HCT116 (cell line): ENCODE results near the gene DHCR7. TPM values are rescaled to one million over a fixed set of nuclear protein-coding genes. Genes with fewer than 3 reads are reported as not detected.

Source experiments
- ATAC-seq: fragments of 200-7000 bp; cut with Tn5 transposase; 2 replicates; pipeline ENCODE4 v1.9.1; 2020; ENCODE audit warnings: mild to moderate bottlenecking, moderate library complexity
- BruUV-seq: library from RNA; stranded (reverse); fragments of 400-500 nt; replicated peaks from 2 replicates; lab custom pipeline; 2021; lab: Mats Ljungman, UMichigan
- CTCF ChIA-PET: fragments of 300-600 bp; sonication (Branson Sonifier 250); formaldehyde crosslinking; loops from one replicate; lab custom pipeline; 2021; ENCODE audit warnings: antibody characterized with exemption; lab: Charles Lee
- POLR2A ChIA-PET: fragments of 300-600, 350-600 bp; sonication (Branson Sonifier 250); formaldehyde crosslinking; loops from one replicate; lab custom pipeline; 2021; ENCODE audit warnings: antibody characterized with exemption; lab: Charles Lee
- RAD21 ChIA-PET, 2 experiments: fragments of 300-600 bp; sonication (Branson Sonifier 250); formaldehyde crosslinking; loops; one replicate each; lab custom pipeline; 2023; ENCODE audit warnings: low total read pairs in 2 of 2; ENCODE audit not compliant: uncharacterized antibody in 2 of 2, unreplicated experiment in 2 of 2, low non-redundant PET in 1 of 2; lab: Charles Lee
- DNase-seq: peaks from one replicate; pipeline ENCODE4 v3.0.0-alpha.2; 2010; ENCODE audit warnings: low read depth, low spot score
- H2AFZ ChIP-seq: fragments of 200-600 bp; shearing (Covaris generic), sonication (generic); 2 replicates; pipeline ENCODE4 v1.6.1; 2017; ENCODE audit warnings: low read depth, mixed run types, mixed read lengths, antibody characterized with exemption, low read length; ENCODE audit not compliant: poor library complexity, severe bottlenecking
- H3K27ac ChIP-seq: 2 replicates; pipeline ENCODE4 v1.5.1; 2012; ENCODE audit warnings: low read depth, low read length
- H3K27me3 ChIP-seq: fragments of 200-600 bp; sonication (generic); 2 replicates; pipeline ENCODE4 v1.6.1; 2016; ENCODE audit warnings: mixed run types, low read length, mixed read lengths; ENCODE audit not compliant: insufficient read depth
- H3K36me3 ChIP-seq, 2 experiments: fragments of 200-500 bp in 1 of 2; fragments of 200-600 bp in 1 of 2; sonication (Bioruptor generic) in 1 of 2; sonication (generic) in 1 of 2; 2 replicates each; pipeline versions ENCODE4 v1.5.1 to v1.6.1; 2014 to 2016; ENCODE audit warnings: low read length in 2 of 2, inconsistent platforms in 1 of 2, mixed read lengths in 1 of 2, mixed run types in 1 of 2; ENCODE audit not compliant: insufficient read depth in 2 of 2, control insufficient read depth in 1 of 2
- H3K4me1 ChIP-seq, 2 experiments: fragments of 200-600 bp in 1 of 2; sonication (generic) in 1 of 2; 2 replicates each; pipeline versions ENCODE4 v1.5.1 to v1.6.1; 2012 to 2017; ENCODE audit warnings: low read length in 2 of 2, inconsistent platforms in 1 of 2, mild to moderate bottlenecking in 1 of 2, mixed read lengths in 1 of 2, mixed run types in 1 of 2, moderate library complexity in 1 of 2; ENCODE audit not compliant: insufficient read depth in 2 of 2, control insufficient read depth in 1 of 2
- H3K4me2 ChIP-seq: fragments of 200-600 bp; sonication (generic); 2 replicates; pipeline ENCODE4 v1.6.1; 2017; ENCODE audit warnings: mixed run types, low read length, mixed read lengths
- H3K4me3 ChIP-seq, 2 experiments: fragments of 200-600 bp in 1 of 2; sonication (generic) in 1 of 2; replicated peaks in 1 of 2; 2 replicates each; pipeline ENCODE4 v1.5.1; 2011 to 2016; ENCODE audit warnings: low read length in 2 of 2, control low read depth in 1 of 2, low read depth in 1 of 2, mild to moderate bottlenecking in 1 of 2, mixed read lengths in 1 of 2, mixed run types in 1 of 2
- H3K79me2 ChIP-seq: fragments of 200-600 bp; sonication (generic); 2 replicates; pipeline ENCODE4 v1.6.1; 2017; ENCODE audit warnings: mild to moderate bottlenecking, mixed run types, low read length, moderate library complexity, mixed read lengths; ENCODE audit not compliant: insufficient read depth
- H3K9ac ChIP-seq: fragments of 200-600 bp; sonication (generic); 2 replicates; pipeline ENCODE4 v1.6.1; 2016; ENCODE audit warnings: low read length, mixed read lengths
- H3K9me2 ChIP-seq: fragments of 200-600 bp; sonication (generic), shearing (Covaris generic); 2 replicates; pipeline ENCODE4 v1.6.1; 2017; ENCODE audit warnings: mixed run types, mild to moderate bottlenecking, moderate library complexity; ENCODE audit not compliant: insufficient read depth
- H3K9me3 ChIP-seq, 2 experiments: fragments of 200-500 bp in 1 of 2; fragments of 200-600 bp in 1 of 2; sonication (Bioruptor generic) in 1 of 2; sonication (generic) in 1 of 2; 2 replicates each; pipeline ENCODE4 v1.6.1; 2014 to 2017; ENCODE audit warnings: low read length in 2 of 2, mixed read lengths in 2 of 2, inconsistent platforms in 1 of 2, low read depth in 1 of 2, mild to moderate bottlenecking in 1 of 2, mixed run types in 1 of 2, moderate library complexity in 1 of 2; ENCODE audit not compliant: control insufficient read depth in 1 of 2, insufficient read depth in 1 of 2
- H4K20me1 ChIP-seq: fragments of 200-600 bp; sonication (generic), shearing (Covaris generic); 2 replicates; pipeline ENCODE4 v1.6.1; 2017; ENCODE audit warnings: mixed run types, mild to moderate bottlenecking, moderate library complexity; ENCODE audit not compliant: insufficient read depth
- CEBPB ChIP-seq: IDR thresholded peaks from 2 replicates; pipeline ENCODE4 v1.6.1; 2012; ENCODE audit warnings: low read depth
- EGR1 ChIP-seq: IDR thresholded peaks from 2 replicates; pipeline ENCODE4 v1.6.1; 2012; ENCODE audit warnings: low read depth
- ELF1 ChIP-seq: IDR thresholded peaks from 2 replicates; pipeline ENCODE4 v1.6.1; 2012; ENCODE audit warnings: low read depth, borderline replicate concordance
- FOSL1 ChIP-seq: IDR thresholded peaks from 2 replicates; pipeline ENCODE4 v1.6.1; 2012; ENCODE audit warnings: low read depth
- JUND ChIP-seq: IDR thresholded peaks from 2 replicates; pipeline ENCODE4 v1.6.1; 2012
- SIN3A ChIP-seq: IDR thresholded peaks from 2 replicates; pipeline ENCODE4 v1.6.1; 2012; ENCODE audit warnings: low read depth
- TCF7L2 ChIP-seq: IDR thresholded peaks from 2 replicates; pipeline ENCODE4 v1.7.0; 2011; ENCODE audit warnings: borderline replicate concordance, inconsistent platforms; ENCODE audit not compliant: insufficient read depth, insufficient read length; ENCODE audit errors: extremely low read depth
- intact Hi-C: fragments of 100-400 bp; cut with micrococcal nuclease; formaldehyde crosslinking; loops from 2 replicates; pipeline ENCODE4 v1.10.0; 2022
- total RNA-seq: library from RNA; stranded (reverse); gene quantifications from one replicate; pipeline ENCODE4 v1.2.1, GENCODE V29; 2021; ENCODE audit not compliant: unreplicated experiment
- TF ChIP-seq, protein P1 (sequence below): IDR thresholded peaks from 2 replicates; pipeline ENCODE4 v1.6.1; 2011; ENCODE audit warnings: mild to moderate bottlenecking, low read length, moderate library complexity; ENCODE audit not compliant: insufficient replicate concordance; ENCODE audit errors: extremely low read depth
- TF ChIP-seq, protein P2 (sequence below): IDR thresholded peaks from 2 replicates; pipeline ENCODE4 v1.6.1; 2012

Gene DHCR7
- total RNA-seq, 1 experiment from 2014 or later = 115 TPM

DNA sequence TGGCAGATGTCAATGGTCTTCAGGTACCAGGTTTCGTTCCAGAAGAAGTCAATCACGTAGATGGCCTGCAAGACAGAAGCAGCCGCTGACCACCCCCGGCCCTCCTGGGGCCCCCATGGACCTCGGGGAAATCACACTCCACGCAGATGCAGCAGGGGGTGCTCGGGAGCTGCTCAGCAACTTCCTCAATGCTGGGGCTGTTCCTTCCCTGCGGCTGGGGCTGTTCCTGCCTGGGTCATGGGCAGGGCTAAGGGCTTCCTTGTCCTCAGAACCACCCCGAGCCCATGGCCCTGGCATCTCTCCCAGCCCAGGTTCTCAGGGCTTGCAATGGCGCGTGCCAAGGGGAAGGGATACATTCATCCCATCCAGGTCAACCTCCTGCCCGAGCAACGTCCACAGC, 10.3 kb downstream of the DHCR7 start:
- no peak for ATAC-seq
- intact Hi-C loops = no loop called here
- no peak overlapping the region for H3K4me2 ChIP-seq
- H4K20me1 ChIP-seq = no peaks in the 10 kb centered on the region
- ChIA-PET POLR2A (interaction anchor here (1.8 kb wide), 1 partner anchor 10 kb away, joined by 5 read pairs; the partner anchor contains the start of gene DHCR7), CTCF (no interaction called here), RAD21 (no interaction called here)
- H3K4me1 ChIP-seq = no peaks in the 10 kb centered on the region; a peak in 1 of 4 replicates
- no peak overlapping the region for H3K9ac ChIP-seq
- H3K4me3 ChIP-seq = no peak overlapping the region
- no peak for DNase-seq
- no peaks in the 10 kb centered on the region for H3K27me3 ChIP-seq
- BruUV-seq = no TSS peak
- no peaks in the 10 kb centered on the region for H3K79me2 ChIP-seq
- H2AFZ ChIP-seq = no peak overlapping the region
- H3K9me2 ChIP-seq = no peaks in the 10 kb centered on the region
- no peaks in the 10 kb centered on the region for H3K9me3 ChIP-seq
- peaks cover 2 to 28% of the 10 kb centered on the region in 2 experiments for H3K36me3 ChIP-seq
- TF ChIP-seq CEBPB = no peak
- TF ChIP-seq EGR1 = no peak
- TF ChIP-seq JUND = no peak
- no peak for TF ChIP-seq SIN3A
- no peak for TF ChIP-seq ELF1
- TF ChIP-seq, protein P1, sequence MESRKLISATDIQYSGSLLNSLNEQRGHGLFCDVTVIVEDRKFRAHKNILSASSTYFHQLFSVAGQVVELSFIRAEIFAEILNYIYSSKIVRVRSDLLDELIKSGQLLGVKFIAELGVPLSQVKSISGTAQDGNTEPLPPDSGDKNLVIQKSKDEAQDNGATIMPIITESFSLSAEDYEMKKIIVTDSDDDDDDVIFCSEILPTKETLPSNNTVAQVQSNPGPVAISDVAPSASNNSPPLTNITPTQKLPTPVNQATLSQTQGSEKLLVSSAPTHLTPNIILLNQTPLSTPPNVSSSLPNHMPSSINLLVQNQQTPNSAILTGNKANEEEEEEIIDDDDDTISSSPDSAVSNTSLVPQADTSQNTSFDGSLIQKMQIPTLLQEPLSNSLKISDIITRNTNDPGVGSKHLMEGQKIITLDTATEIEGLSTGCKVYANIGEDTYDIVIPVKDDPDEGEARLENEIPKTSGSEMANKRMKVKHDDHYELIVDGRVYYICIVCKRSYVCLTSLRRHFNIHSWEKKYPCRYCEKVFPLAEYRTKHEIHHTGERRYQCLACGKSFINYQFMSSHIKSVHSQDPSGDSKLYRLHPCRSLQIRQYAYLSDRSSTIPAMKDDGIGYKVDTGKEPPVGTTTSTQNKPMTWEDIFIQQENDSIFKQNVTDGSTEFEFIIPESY = no peak
- TF ChIP-seq, protein P2, sequence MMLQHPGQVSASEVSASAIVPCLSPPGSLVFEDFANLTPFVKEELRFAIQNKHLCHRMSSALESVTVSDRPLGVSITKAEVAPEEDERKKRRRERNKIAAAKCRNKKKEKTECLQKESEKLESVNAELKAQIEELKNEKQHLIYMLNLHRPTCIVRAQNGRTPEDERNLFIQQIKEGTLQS = no peak
- TF ChIP-seq FOSL1 = no peak
- H3K27ac ChIP-seq = no peak overlapping the region

DNA sequence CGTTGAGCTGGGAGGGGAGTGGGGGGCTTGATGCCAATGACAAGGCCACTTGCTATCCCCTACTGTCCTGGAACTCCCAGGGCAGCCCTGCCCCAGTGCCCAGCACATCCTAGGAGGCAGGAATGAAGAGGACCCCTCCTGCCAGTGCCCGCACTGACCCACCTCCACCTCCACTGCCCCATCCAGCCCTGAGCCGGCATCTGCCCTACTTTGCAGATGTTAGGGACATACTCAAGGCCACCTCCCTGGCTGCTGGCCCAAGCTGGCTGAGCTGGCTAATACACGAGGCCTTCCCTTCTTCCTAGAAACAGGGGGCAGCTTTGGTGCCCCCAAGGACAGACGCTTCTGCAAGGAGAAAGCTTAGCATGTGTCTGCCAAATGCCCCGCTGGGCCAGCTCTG, 10.8 kb downstream of the DHCR7 start:
- H3K36me3 ChIP-seq = peaks cover 0 to 28% of the 10 kb centered on the region in 2 experiments; a peak in 2 of 4 replicates
- CTCF ChIA-PET = no interaction called here
- H3K4me1 ChIP-seq = no peaks in the 10 kb centered on the region; a peak in 1 of 4 replicates
- H3K79me2 ChIP-seq = no peaks in the 10 kb centered on the region
- BruUV-seq = no TSS peak
- no peak overlapping the region for H3K9ac ChIP-seq
- H3K4me3 ChIP-seq = no peak overlapping the region
- no peaks in the 10 kb centered on the region for H3K9me3 ChIP-seq
- TF ChIP-seq JUND (no peak), TCF7L2 (no peak), FOSL1 (no peak)
- intact Hi-C loops = no loop called here
- ATAC-seq (no peak), DNase-seq (no peak)
- no peaks in the 10 kb centered on the region for H4K20me1 ChIP-seq
- POLR2A ChIA-PET = interaction anchor here (1.8 kb wide), 1 partner anchor 11 kb away, joined by 5 read pairs; the partner anchor contains the start of gene DHCR7
- no peaks in the 10 kb centered on the region for H3K9me2 ChIP-seq
- RAD21 ChIA-PET = no interaction called here
- no peak overlapping the region for H3K27ac ChIP-seq
- no peaks in the 10 kb centered on the region for H3K27me3 ChIP-seq
- H2AFZ ChIP-seq = no peak overlapping the region
- no peak overlapping the region for H3K4me2 ChIP-seq
